ENCODE results near the gene PREB.

- no peak for TF ChIP-seq EP300 (IDR thresholded peaks at IDR 0.05; ENCODE audit: borderline replicate concordance)
- TF ChIP-seq, protein P1, sequence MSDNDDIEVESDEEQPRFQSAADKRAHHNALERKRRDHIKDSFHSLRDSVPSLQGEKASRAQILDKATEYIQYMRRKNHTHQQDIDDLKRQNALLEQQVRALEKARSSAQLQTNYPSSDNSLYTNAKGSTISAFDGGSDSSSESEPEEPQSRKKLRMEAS (IDR thresholded peaks at IDR 0.05): no peak
- TF ChIP-seq YY1 (IDR thresholded peaks at IDR 0.05; ENCODE audit: low read depth): no peak
- TF ChIP-seq, protein P2, sequence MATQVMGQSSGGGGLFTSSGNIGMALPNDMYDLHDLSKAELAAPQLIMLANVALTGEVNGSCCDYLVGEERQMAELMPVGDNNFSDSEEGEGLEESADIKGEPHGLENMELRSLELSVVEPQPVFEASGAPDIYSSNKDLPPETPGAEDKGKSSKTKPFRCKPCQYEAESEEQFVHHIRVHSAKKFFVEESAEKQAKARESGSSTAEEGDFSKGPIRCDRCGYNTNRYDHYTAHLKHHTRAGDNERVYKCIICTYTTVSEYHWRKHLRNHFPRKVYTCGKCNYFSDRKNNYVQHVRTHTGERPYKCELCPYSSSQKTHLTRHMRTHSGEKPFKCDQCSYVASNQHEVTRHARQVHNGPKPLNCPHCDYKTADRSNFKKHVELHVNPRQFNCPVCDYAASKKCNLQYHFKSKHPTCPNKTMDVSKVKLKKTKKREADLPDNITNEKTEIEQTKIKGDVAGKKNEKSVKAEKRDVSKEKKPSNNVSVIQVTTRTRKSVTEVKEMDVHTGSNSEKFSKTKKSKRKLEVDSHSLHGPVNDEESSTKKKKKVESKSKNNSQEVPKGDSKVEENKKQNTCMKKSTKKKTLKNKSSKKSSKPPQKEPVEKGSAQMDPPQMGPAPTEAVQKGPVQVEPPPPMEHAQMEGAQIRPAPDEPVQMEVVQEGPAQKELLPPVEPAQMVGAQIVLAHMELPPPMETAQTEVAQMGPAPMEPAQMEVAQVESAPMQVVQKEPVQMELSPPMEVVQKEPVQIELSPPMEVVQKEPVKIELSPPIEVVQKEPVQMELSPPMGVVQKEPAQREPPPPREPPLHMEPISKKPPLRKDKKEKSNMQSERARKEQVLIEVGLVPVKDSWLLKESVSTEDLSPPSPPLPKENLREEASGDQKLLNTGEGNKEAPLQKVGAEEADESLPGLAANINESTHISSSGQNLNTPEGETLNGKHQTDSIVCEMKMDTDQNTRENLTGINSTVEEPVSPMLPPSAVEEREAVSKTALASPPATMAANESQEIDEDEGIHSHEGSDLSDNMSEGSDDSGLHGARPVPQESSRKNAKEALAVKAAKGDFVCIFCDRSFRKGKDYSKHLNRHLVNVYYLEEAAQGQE (IDR thresholded peaks at IDR 0.05; ENCODE audit: low read depth): no peak
- no peak for TF ChIP-seq CEBPB (IDR thresholded peaks at IDR 0.05)
- no peak for TF ChIP-seq TCF12 (IDR thresholded peaks at IDR 0.05; ENCODE audit: low read depth)
- TF ChIP-seq RAD21 (IDR thresholded peaks at IDR 0.05; ENCODE audit: low read depth): no peak
- TF ChIP-seq EGR1 (IDR thresholded peaks at IDR 0.05): no peak
- TF ChIP-seq TEAD4 (IDR thresholded peaks at IDR 0.05): no peak
Observed at GRCh38 chr2:27160191-27160590, 25.8 kb upstream of the PREB start.

Data from Ishikawa (cell line).